Ramos (cell line): ENCODE data around the gene TRMT1L.
"Not testable (repeated sequence)": the region's sequence is repeated elsewhere in the genome, so short reads cannot be mapped to it uniquely, and the experiment has no call there.

Experiments
- in situ Hi-C: fragments of 300-500 bp; cut with MboI; formaldehyde crosslinking; loops from one replicate; pipeline ENCODE4 v1.14.3; 2022; ENCODE audit warnings: low sequenced_read_pairs; ENCODE audit not compliant: unreplicated experiment

TRMT1L gene

GRCh38 chr1:185156854-185157598 is at the start of gene TRMT1L, which contains the start of gene SWT1:
TRMT1L (minus strand) TSS chr1:185156953; CDS start chr1:185156712, 241 bp downstream.
SWT1 (plus strand) TSS chr1:185157167; CDS start chr1:185160842, 3,675 bp downstream.
- in situ Hi-C loops: no loop called here

GRCh38 chr1:185200889-185201288 is 44.1 kb upstream of the TRMT1L start:
- in situ Hi-C loops: no loop called here

- in situ Hi-C loops: not testable (repeated sequence)
Observed at GRCh38 chr1:185198712-185199111, 42.0 kb upstream of the TRMT1L start.

- in situ Hi-C loops: no loop called here
Observed at GRCh38 chr1:185193756-185194155, 37.0 kb upstream of the TRMT1L start.

GRCh38 chr1:185170291-185170848 is 13.6 kb upstream of the TRMT1L start:
- in situ Hi-C loops: no loop called here

- in situ Hi-C loops: loop anchor here (10.0 kb wide), 1 partner anchor 361 kb away; no protein-coding TSS in a partner anchor
Observed at GRCh38 chr1:185166106-185166505, 9.4 kb upstream of the TRMT1L start.

- in situ Hi-C loops: loop anchor here (10.0 kb wide), 1 partner anchor 358 kb away; no protein-coding TSS in a partner anchor
Observed at GRCh38 chr1:185162491-185162890, 5.7 kb upstream of the TRMT1L start.

- in situ Hi-C loops: loop anchor here (10.0 kb wide), 1 partner anchor 355 kb away; no protein-coding TSS in a partner anchor
Observed at GRCh38 chr1:185159966-185160365, 3.2 kb upstream of the TRMT1L start.

- in situ Hi-C loops: no loop called here
Observed at GRCh38 chr1:185158800-185159199, 2.0 kb upstream of the TRMT1L start.

- in situ Hi-C loops: no loop called here
Observed at GRCh38 chr1:185157599-185158412, 1.1 kb upstream of the TRMT1L start.

- in situ Hi-C loops: no loop called here
Observed at GRCh38 chr1:185156288-185156853, 382 bp downstream of the TRMT1L start.

- in situ Hi-C loops: no loop called here
Observed at GRCh38 chr1:185155600-185156287, 1.0 kb downstream of the TRMT1L start.

- in situ Hi-C loops: no loop called here
Observed at GRCh38 chr1:185154912-185155513, 1.7 kb downstream of the TRMT1L start.

GRCh38 chr1:185152187-185152767 is 4.5 kb downstream of the TRMT1L start:
- in situ Hi-C loops: no loop called here

- in situ Hi-C loops: no loop called here
Observed at GRCh38 chr1:185151215-185151614, 5.5 kb downstream of the TRMT1L start.

- in situ Hi-C loops: no loop called here
Observed at GRCh38 chr1:185144233-185144632, 12.5 kb downstream of the TRMT1L start.

- in situ Hi-C loops: no loop called here
Observed at GRCh38 chr1:185139246-185139645, 17.5 kb downstream of the TRMT1L start.

GRCh38 chr1:185137896-185138545 is 18.7 kb downstream of the TRMT1L start:
- in situ Hi-C loops: no loop called here

GRCh38 chr1:185132534-185132933 is 24.2 kb downstream of the TRMT1L start:
- in situ Hi-C loops: no loop called here
